ENCODE measurements around the gene SCGB3A1.

Gene SCGB3A1

GRCh38 chr5:180628827-180629750 is 37.8 kb upstream of the SCGB3A1 start:
- H3K79me2 ChIP-seq (ENCODE audit: insufficient read depth, low read depth): no peaks in the 10 kb centered on the region
- H3K27me3 ChIP-seq (ENCODE audit: insufficient read depth, low read depth): no peaks in the 10 kb centered on the region; the same call in 1 of the 2 replicates

DNA sequence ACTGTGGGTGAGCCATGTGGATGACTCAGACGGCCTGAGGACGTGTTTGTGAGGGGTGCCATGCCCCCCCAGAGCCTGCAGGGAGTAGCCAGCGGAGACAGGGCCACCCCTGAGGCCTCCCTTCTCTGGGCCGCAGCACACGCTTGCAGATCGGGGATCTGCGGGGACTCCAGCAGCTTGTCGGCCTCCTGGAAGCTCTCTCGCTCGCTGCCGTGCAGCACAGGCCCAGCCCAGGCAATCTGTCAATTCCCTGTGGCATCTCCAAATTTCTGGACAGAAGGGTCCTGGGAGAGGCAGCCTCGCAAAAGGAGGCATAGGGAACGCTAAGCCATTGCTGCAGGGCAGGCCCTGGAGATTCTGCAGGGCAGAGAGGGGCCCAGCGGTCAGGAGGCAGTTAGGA is 36.9 kb upstream of the SCGB3A1 start:
- H3K9ac ChIP-seq: no peak overlapping the region
- H2AFZ ChIP-seq (ENCODE audit: low read depth): no peak overlapping the region
- H3K79me2 ChIP-seq (ENCODE audit: insufficient read depth, low read depth): no peaks in the 10 kb centered on the region
- no peaks in the 10 kb centered on the region for H4K20me1 ChIP-seq (ENCODE audit: insufficient read depth)
- no peaks in the 10 kb centered on the region; the same call in 1 of the 2 replicates for H3K27me3 ChIP-seq (ENCODE audit: insufficient read depth, low read depth)
- no peaks in the 10 kb centered on the region for H3K36me3 ChIP-seq (ENCODE audit: insufficient read depth)
- H3K4me2 ChIP-seq: no peak overlapping the region
- no peak overlapping the region for H3K4me3 ChIP-seq (IDR thresholded peaks at IDR 0.05; ENCODE audit: insufficient read depth, low read depth, low read length)
- TF ChIP-seq CTCF (conservative IDR thresholded peaks at IDR 0.05; ENCODE audit: low read depth, low read length): no peak
- H3K27ac ChIP-seq: no peak overlapping the region
- H3K4me1 ChIP-seq (ENCODE audit: low read depth, poor library complexity, severe bottlenecking): no peaks in the 10 kb centered on the region

More at GRCh38 chr5:180628827-180629750, 37.8 kb upstream of the SCGB3A1 start:
- Histone ChIP-seq H3K36me3 (ENCODE audit: insufficient read depth) (no peaks in the 10 kb centered on the region), H3K27ac (no peak overlapping the region), H3K9ac (no peak overlapping the region), H3K4me1 (ENCODE audit: low read depth, poor library complexity, severe bottlenecking) (no peaks in the 10 kb centered on the region), H4K20me1 (ENCODE audit: insufficient read depth) (no peaks in the 10 kb centered on the region), H3K4me3 (IDR thresholded peaks at IDR 0.05; ENCODE audit: insufficient read depth, low read depth, low read length) (no peak overlapping the region), H3K4me2 (no peak overlapping the region), H2AFZ (ENCODE audit: low read depth) (no peak overlapping the region)
- no peak for TF ChIP-seq CTCF (conservative IDR thresholded peaks at IDR 0.05; ENCODE audit: low read depth, low read length)

DNA sequence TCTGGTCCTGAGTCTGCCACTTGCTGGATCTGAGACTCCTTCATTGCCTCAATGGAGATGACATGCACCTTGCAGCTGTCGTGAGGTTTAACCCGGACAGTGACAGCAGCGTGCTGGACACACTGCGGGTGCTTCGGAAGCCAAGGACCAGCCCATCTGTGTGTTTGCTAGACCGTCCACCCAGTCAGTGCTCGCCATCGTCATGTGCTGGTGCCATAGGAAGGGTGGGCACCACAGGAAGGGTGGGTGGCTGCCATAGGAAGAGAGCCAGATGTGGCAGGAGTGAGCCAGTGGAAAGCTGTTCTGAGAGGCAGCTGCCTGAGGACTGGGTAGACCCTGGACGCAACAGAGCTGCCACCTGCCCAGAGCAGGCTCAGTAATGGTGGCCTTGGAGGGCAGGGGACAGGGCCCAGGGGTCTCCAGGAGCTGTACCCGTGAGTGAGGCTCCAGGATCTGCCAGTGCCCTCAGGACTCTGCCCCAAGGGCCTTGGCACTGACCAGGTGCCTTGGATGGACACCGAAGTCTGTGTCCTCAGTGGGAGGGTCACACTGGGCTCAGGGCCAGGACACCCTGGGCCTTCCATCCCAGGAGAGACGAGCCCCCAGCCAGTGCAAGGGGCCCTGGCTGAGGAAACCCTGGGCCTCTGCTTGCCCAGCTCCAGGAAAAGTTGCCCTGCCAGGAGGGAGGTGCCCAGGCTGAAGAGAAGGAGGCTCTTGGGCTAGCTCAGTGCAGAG is 36.3 kb upstream of the SCGB3A1 start:
- Histone ChIP-seq H3K9ac (no peak overlapping the region), H2AFZ (ENCODE audit: low read depth) (no peak overlapping the region), H4K20me1 (ENCODE audit: insufficient read depth) (no peaks in the 10 kb centered on the region), H3K79me2 (ENCODE audit: insufficient read depth, low read depth) (no peaks in the 10 kb centered on the region), H3K4me3 (IDR thresholded peaks at IDR 0.05; ENCODE audit: insufficient read depth, low read depth, low read length) (no peak overlapping the region), H3K4me1 (ENCODE audit: low read depth, poor library complexity, severe bottlenecking) (no peaks in the 10 kb centered on the region), H3K4me2 (no peak overlapping the region), H3K36me3 (ENCODE audit: insufficient read depth) (no peaks in the 10 kb centered on the region), H3K27ac (no peak overlapping the region), H3K27me3 (ENCODE audit: insufficient read depth, low read depth) (no peaks in the 10 kb centered on the region; the same call in 1 of the 2 replicates)
- TF ChIP-seq CTCF (conservative IDR thresholded peaks at IDR 0.05; ENCODE audit: low read depth, low read length): no peak

GRCh38 chr5:180626661-180627385 is 35.5 kb upstream of the SCGB3A1 start:
- Histone ChIP-seq H3K4me1 (ENCODE audit: low read depth, poor library complexity, severe bottlenecking) (no peaks in the 10 kb centered on the region), H2AFZ (ENCODE audit: low read depth) (no peak overlapping the region), H3K9ac (no peak overlapping the region), H3K36me3 (ENCODE audit: insufficient read depth) (no peaks in the 10 kb centered on the region), H3K27ac (no peak overlapping the region), H3K4me2 (no peak overlapping the region), H4K20me1 (ENCODE audit: insufficient read depth) (no peaks in the 10 kb centered on the region), H3K27me3 (ENCODE audit: insufficient read depth, low read depth) (no peaks in the 10 kb centered on the region; the same call in 1 of the 2 replicates), H3K79me2 (ENCODE audit: insufficient read depth, low read depth) (no peaks in the 10 kb centered on the region), H3K4me3 (IDR thresholded peaks at IDR 0.05; ENCODE audit: insufficient read depth, low read depth, low read length) (no peak overlapping the region)
- TF ChIP-seq CTCF (conservative IDR thresholded peaks at IDR 0.05; ENCODE audit: low read depth, low read length): no peak

Measured in KMS-11 (cell line).